NCI-H82 (cell line): Measurements from ENCODE around the gene NUP133.
"Not testable (repeated sequence)": the region's sequence is repeated elsewhere in the genome, so short reads cannot be mapped to it uniquely, and the experiment has no call there.

Experiments used
- DNase-seq: peaks from one replicate; lab custom pipeline; 2025; lab: John Stamatoyannopoulos, UW

The NUP133 gene

GRCh38 chr1:229412056-229412455 is 96.1 kb downstream of the NUP133 start:
- peak; percentile 28 for DNase-seq

GRCh38 chr1:229411434-229412055 is 96.6 kb downstream of the NUP133 start:
- no peak for DNase-seq

GRCh38 chr1:229410692-229411433 is 97.3 kb downstream of the NUP133 start:
- peak; percentile 97 for DNase-seq

- no peak for DNase-seq
These were observed 97.8 kb downstream of the NUP133 start for GRCh38 chr1:229410370-229410691.

GRCh38 chr1:229409616-229410369 is 98.3 kb downstream of the NUP133 start:
- DNase-seq, result peak; percentile 52

- peak; percentile 81 for DNase-seq
These were observed 99.6 kb downstream of the NUP133 start for GRCh38 chr1:229408458-229409037.

- DNase-seq, result no peak
These were observed 100.7 kb downstream of the NUP133 start for GRCh38 chr1:229407206-229408026.

GRCh38 chr1:229406798-229407197 is 101.3 kb downstream of the NUP133 start:
- DNase-seq, result no peak

GRCh38 chr1:229403573-229403972 is 104.6 kb downstream of the NUP133 start:
- DNase-seq, result no peak

GRCh38 chr1:229402993-229403392 is 105.1 kb downstream of the NUP133 start:
- no peak for DNase-seq

GRCh38 chr1:229402329-229402728 is 105.8 kb downstream of the NUP133 start:
- not testable (repeated sequence) for DNase-seq

GRCh38 chr1:229397762-229398161 is 110.4 kb downstream of the NUP133 start:
- DNase-seq, result no peak

- DNase-seq, result no peak
These were observed 111.4 kb downstream of the NUP133 start for GRCh38 chr1:229396585-229397206.

GRCh38 chr1:229394517-229394916 is 113.6 kb downstream of the NUP133 start:
- DNase-seq, result not testable (repeated sequence)

- DNase-seq, result no peak
These were observed 115.2 kb downstream of the NUP133 start for GRCh38 chr1:229392936-229393335.
